AG04449 (cell line): ENCODE measurements around the gene OR51L1.

Experiments
- CTCF ChIA-PET: fragments of 350-600 bp; formaldehyde crosslinking; extraction: SDS; loops from one replicate; lab custom pipeline; 2021; ENCODE audit warnings: antibody characterized with exemption; lab: Yijun Ruan, JAX
- POLR2A ChIA-PET: fragments of 400-600, 350-600 bp; formaldehyde crosslinking; extraction: SDS; loops from one replicate; lab custom pipeline; 2020; ENCODE audit warnings: antibody characterized with exemption, inconsistent platforms; lab: Yijun Ruan, JAX
- DNase-seq: peaks from one replicate; pipeline ENCODE4 v3.0.0-alpha.2; 2010; ENCODE audit warnings: low read depth, low spot score
- H3K4me3 ChIP-seq: 2 replicates; pipeline ENCODE4 v1.5.1; 2011; ENCODE audit warnings: low read depth, mild to moderate bottlenecking, control low read depth, low read length
- TF ChIP-seq, protein P1 (sequence below): IDR thresholded peaks from one replicate; pipeline ENCODE4 v1.5.1; 2011; ENCODE audit warnings: mild to moderate bottlenecking, moderate library complexity, low read length, control low read depth, inconsistent platforms; ENCODE audit not compliant: insufficient read depth; ENCODE audit errors: missing control alignments

The OR51L1 gene

GRCh38 chr11:5011254-5011653 is 16.6 kb downstream of the OR51L1 start:
- H3K4me3 ChIP-seq: no peak overlapping the region
- DNase-seq: no peak
- TF ChIP-seq, protein P1, sequence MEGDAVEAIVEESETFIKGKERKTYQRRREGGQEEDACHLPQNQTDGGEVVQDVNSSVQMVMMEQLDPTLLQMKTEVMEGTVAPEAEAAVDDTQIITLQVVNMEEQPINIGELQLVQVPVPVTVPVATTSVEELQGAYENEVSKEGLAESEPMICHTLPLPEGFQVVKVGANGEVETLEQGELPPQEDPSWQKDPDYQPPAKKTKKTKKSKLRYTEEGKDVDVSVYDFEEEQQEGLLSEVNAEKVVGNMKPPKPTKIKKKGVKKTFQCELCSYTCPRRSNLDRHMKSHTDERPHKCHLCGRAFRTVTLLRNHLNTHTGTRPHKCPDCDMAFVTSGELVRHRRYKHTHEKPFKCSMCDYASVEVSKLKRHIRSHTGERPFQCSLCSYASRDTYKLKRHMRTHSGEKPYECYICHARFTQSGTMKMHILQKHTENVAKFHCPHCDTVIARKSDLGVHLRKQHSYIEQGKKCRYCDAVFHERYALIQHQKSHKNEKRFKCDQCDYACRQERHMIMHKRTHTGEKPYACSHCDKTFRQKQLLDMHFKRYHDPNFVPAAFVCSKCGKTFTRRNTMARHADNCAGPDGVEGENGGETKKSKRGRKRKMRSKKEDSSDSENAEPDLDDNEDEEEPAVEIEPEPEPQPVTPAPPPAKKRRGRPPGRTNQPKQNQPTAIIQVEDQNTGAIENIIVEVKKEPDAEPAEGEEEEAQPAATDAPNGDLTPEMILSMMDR: no peak
- ChIA-PET CTCF (no interaction called here), POLR2A (no interaction called here)

DNA sequence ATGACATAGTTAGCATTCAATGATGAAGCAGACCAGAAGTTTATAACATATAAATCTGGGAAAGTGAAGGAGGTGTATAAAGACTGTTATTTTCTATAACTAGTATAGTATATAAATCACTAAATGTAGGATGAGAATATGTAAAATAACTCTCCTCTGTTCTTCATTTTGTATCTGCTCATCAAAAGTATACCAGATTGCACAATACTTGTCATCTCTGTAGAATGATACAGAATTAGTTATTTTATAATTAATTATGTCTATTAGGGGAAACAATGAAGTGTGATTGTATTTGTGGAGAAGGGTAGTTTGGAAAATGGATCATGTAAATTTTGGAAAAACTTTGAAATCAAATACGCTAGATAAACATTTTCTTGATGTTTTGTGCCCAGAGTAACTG is 18.4 kb downstream of the OR51L1 start:
- ChIA-PET POLR2A (no interaction called here), CTCF (interaction anchor here (1.2 kb wide), 1 partner anchor 385 kb away, joined by 3 read pairs; no protein-coding TSS in a partner anchor)
- no peak for DNase-seq
- no peak overlapping the region for H3K4me3 ChIP-seq
- TF ChIP-seq, protein P1: no peak

GRCh38 chr11:5021996-5022395 is 27.3 kb downstream of the OR51L1 start:
- no peak overlapping the region for H3K4me3 ChIP-seq
- ChIA-PET POLR2A (no interaction called here), CTCF (no interaction called here)
- TF ChIP-seq, protein P1: no peak
- DNase-seq: no peak

DNA sequence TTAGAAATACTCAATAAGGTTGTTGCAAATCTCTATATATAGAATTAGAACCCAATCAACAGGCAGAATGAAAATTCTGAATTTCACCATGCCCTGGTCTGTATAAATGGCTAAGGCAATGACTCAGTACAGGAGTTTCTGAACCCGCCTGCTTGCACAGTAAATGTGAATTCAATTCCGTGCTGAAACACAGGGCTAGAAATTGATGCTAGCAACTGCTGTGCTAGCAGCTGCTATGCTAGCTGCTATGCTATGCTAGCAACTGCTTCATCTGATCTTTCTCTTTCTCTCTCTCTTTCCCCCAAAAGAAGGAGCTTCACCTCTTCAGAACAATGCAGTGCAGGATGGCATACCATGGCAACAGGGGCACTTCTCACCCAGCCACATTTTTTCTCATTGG is 42.0 kb downstream of the OR51L1 start:
- no peak for DNase-seq
- ChIA-PET CTCF (no interaction called here), POLR2A (no interaction called here)
- TF ChIP-seq, protein P1: no peak
- H3K4me3 ChIP-seq: no peak overlapping the region

- no peak overlapping the region for H3K4me3 ChIP-seq
- TF ChIP-seq, protein P1: no peak
- no peak for DNase-seq
- ChIA-PET POLR2A (no interaction called here), CTCF (no interaction called here)
Observed at GRCh38 chr11:5037926-5038325, 43.3 kb downstream of the OR51L1 start.

DNA sequence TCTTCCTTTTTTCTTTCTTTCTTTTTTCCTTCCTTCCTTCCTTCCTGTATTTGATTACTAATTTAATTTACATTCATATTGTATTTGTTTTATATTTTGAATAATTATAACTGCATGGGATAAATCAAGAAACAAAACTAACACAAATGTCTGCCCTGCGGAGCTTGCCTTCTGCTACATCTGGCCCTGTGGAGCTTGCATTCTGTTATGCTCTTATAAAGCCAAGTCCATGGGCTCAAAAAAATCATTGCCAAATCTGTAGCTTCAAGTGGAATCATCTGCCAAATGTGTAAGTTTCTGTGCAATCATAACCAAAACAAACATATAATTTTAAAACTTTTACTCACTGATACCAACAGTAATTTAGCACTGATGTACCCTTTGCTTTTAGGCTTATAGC is 43.7 kb downstream of the OR51L1 start:
- TF ChIP-seq, protein P1: no peak
- ChIA-PET POLR2A (no interaction called here), CTCF (no interaction called here)
- no peak overlapping the region for H3K4me3 ChIP-seq
- DNase-seq: no peak
